Activated naive CD8-positive, alpha-beta T cell treated with anti-CD3 and anti-CD28 coated beads, Interleukin-2, amount 50 U/mL, for 24 hours (primary cell): ENCODE measurements around the gene KLHL30.
"Not testable (repeated sequence)": the region's sequence is repeated elsewhere in the genome, so short reads cannot be mapped to it uniquely, and the experiment has no call there.

Source experiments
- ATAC-seq: fragments of 150-1000 bp; cut with Tn5 transposase; one replicate; pipeline ENCODE4 v1.10.0; 2021
- DNase-seq: peaks from one replicate; pipeline ENCODE4 v3.0.0; 2021
- H3K27ac Mint-ChIP-seq: one replicate; pipeline ENCODE4 v1.8.0; 2021; ENCODE audit warnings: mild to moderate bottlenecking, mixed read lengths
- H3K27me3 Mint-ChIP-seq: one replicate; pipeline ENCODE4 v1.8.0; 2021; ENCODE audit warnings: mixed read lengths
- H3K36me3 Mint-ChIP-seq: one replicate; pipeline ENCODE4 v1.8.0; 2021; ENCODE audit warnings: low read depth, mixed read lengths
- H3K4me1 Mint-ChIP-seq: one replicate; pipeline ENCODE4 v1.8.0; 2021; ENCODE audit warnings: mixed read lengths
- H3K4me3 Mint-ChIP-seq: one replicate; pipeline ENCODE4 v1.8.0; 2021; ENCODE audit warnings: mild to moderate bottlenecking, moderate library complexity, mixed read lengths
- H3K9me3 Mint-ChIP-seq: one replicate; pipeline ENCODE4 v1.8.0; 2021; ENCODE audit warnings: mixed read lengths

Gene KLHL30

GRCh38 chr2:238107525-238108422 lies 30.7 kb upstream of the KLHL30 start:
- H3K27ac Mint-ChIP-seq: no peak overlapping the region
- peaks cover 2% of the 10 kb centered on the region for H3K9me3 Mint-ChIP-seq
- DNase-seq: no peak
- ATAC-seq: no peak
- peaks cover 7% of the 10 kb centered on the region for H3K4me1 Mint-ChIP-seq
- no peaks in the 10 kb centered on the region for H3K27me3 Mint-ChIP-seq
- no peaks in the 10 kb centered on the region for H3K36me3 Mint-ChIP-seq
- H3K4me3 Mint-ChIP-seq: no peak overlapping the region

GRCh38 chr2:238108423-238109183 lies 29.9 kb upstream of the KLHL30 start:
- Mint-ChIP-seq H3K27ac (no peak overlapping the region), H3K9me3 (peaks cover 9% of the 10 kb centered on the region), H3K4me1 (peaks cover 7% of the 10 kb centered on the region), H3K27me3 (no peaks in the 10 kb centered on the region), H3K4me3 (no peak overlapping the region), H3K36me3 (no peaks in the 10 kb centered on the region)
- ATAC-seq (no peak), DNase-seq (no peak)

GRCh38 chr2:238113611-238114010 lies 24.9 kb upstream of the KLHL30 start:
- no peak for DNase-seq
- peaks cover 7% of the 10 kb centered on the region for H3K27me3 Mint-ChIP-seq
- H3K9me3 Mint-ChIP-seq: peaks cover 11% of the 10 kb centered on the region
- no peaks in the 10 kb centered on the region for H3K36me3 Mint-ChIP-seq
- H3K4me3 Mint-ChIP-seq: no peak overlapping the region
- H3K4me1 Mint-ChIP-seq: peaks cover 1% of the 10 kb centered on the region
- no peak for ATAC-seq
- no peak overlapping the region for H3K27ac Mint-ChIP-seq

GRCh38 chr2:238114331-238114841 lies 24.1 kb upstream of the KLHL30 start:
- Mint-ChIP-seq H3K4me3 (no peak overlapping the region), H3K27me3 (peaks cover 7% of the 10 kb centered on the region), H3K27ac (no peak overlapping the region), H3K36me3 (no peaks in the 10 kb centered on the region), H3K4me1 (peaks cover 1% of the 10 kb centered on the region), H3K9me3 (peaks cover 11% of the 10 kb centered on the region)
- ATAC-seq: no peak
- no peak for DNase-seq

DNA sequence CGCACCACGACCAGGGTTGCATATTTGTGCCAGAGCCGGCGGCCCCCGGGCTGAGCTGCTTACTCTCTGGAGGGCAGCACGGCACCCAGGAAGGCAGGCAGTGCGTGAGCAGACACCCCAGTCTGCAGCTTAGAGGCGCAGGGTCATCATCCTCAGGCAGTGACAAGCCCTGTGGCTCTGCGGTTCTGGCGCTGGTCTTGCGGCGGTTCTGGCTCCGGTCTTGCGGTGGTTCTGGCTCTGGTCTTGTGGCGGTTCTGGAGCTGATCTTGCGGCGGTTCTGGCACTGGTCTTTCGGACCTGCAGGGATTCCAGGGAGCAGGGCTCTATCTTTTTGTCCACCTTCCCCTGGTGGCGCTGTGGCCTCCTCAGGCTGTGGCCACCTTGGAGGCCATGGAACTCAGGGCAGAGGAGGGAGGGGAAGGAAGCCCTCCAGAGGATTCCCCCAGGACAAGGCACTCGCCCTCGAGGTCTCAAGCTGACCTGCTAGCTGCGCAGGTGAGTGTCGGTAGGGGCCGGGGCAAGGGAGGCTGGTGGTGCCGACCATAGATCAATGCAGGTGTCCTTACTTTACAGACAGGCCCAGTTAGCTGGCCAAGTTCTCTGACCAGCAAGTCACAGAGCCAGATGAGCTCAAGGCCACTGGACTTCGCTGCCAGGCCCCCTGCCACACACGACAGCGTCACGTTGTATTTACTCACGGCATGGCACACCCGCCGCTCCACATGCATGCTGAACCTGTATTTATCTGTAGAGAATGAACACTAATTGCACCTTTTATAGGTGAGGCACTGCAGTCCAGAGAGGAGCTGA lies 23.4 kb upstream of the KLHL30 start:
- ATAC-seq (no peak), DNase-seq (no peak)
- peaks cover 7% of the 10 kb centered on the region for H3K27me3 Mint-ChIP-seq
- H3K36me3 Mint-ChIP-seq: no peaks in the 10 kb centered on the region
- no peak overlapping the region for H3K27ac Mint-ChIP-seq
- no peak overlapping the region for H3K4me3 Mint-ChIP-seq
- H3K4me1 Mint-ChIP-seq: no peaks in the 10 kb centered on the region
- peaks cover 11% of the 10 kb centered on the region for H3K9me3 Mint-ChIP-seq

DNA sequence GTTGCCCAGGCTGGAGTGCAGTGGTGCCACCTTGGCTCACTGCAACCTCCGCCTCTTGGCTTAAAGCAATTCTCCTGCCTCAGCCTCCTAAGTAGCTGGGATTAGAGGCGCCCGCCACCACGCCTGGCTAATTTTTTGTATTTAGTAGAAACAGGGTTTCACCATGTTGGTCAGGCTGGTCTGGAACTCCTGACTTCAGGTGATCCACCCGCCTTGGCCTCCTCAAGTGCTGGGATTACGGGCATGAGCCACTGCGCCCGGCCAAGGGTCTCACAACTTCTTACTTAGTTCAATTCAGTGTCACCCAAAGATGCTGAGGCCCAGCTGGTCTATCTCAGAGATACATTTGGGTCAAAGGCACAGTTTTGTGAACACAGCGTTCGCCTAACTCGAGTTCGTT lies 22.8 kb upstream of the KLHL30 start:
- not testable (repeated sequence) for DNase-seq, ATAC-seq, H3K27ac Mint-ChIP-seq, H3K36me3 Mint-ChIP-seq, H3K4me1 Mint-ChIP-seq, H3K27me3 Mint-ChIP-seq, H3K4me3 Mint-ChIP-seq
- peaks cover 11% of the 10 kb centered on the region for H3K9me3 Mint-ChIP-seq

- ATAC-seq: no peak
- no peak overlapping the region for H3K27ac Mint-ChIP-seq
- H3K36me3 Mint-ChIP-seq: no peaks in the 10 kb centered on the region
- H3K4me3 Mint-ChIP-seq: no peak overlapping the region
- H3K4me1 Mint-ChIP-seq: no peaks in the 10 kb centered on the region
- peaks cover 7% of the 10 kb centered on the region for H3K27me3 Mint-ChIP-seq
- H3K9me3 Mint-ChIP-seq: peaks cover 11% of the 10 kb centered on the region
- DNase-seq: no peak
Measured at GRCh38 chr2:238116298-238117198, 21.9 kb upstream of the KLHL30 start.

DNA sequence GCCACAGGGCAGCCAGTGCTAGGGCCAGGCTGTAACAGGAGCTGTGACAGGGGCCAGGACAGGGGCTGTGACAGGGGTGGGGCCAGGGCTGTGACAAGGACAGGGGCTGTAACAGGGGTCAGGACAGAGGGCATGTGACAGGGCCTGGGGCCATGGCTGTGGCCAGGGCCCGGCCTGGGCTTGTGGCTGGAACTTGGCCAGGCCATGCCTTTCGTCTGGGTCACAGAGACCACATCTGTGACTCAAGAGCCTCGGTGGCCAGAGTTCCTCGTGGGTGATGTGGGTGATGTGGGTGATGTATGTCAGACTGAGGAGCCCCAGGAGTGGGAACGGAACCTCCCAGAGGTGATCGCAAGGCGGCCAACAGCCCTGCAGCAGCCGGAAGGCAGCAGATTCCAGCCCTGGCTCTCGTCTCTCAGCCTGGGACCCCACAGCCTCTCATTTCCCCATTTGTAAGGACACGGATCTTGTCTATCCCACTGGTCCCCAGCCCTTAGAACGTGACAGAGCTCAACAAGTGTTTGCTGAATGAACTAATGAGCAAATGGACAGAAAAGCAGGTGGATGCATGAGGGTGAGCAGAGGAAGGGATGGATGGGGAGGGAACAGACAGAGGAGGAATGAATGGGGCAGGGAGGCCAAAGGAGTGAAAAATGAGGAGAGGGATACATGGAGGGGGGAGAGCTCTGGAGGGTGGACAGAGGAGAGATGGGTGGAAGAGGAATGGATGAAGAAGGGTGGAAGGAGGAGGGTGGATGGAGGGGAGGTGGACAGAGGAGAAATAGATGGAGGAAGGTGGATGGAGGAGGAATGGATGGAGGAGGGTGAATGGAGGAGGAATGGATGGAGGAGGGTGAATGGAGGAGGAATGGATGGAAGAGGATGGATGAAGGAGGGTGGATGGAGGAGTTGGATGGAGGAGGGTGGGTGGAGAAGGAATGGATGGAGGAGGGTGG lies 21.0 kb upstream of the KLHL30 start:
- DNase-seq: no peak
- Mint-ChIP-seq H3K9me3 (peaks cover 11% of the 10 kb centered on the region), H3K36me3 (no peaks in the 10 kb centered on the region), H3K4me1 (no peaks in the 10 kb centered on the region), H3K27ac (no peak overlapping the region), H3K4me3 (no peak overlapping the region), H3K27me3 (peaks cover 7% of the 10 kb centered on the region)
- no peak for ATAC-seq

GRCh38 chr2:238119756-238120462 lies 18.6 kb upstream of the KLHL30 start:
- DNase-seq (no peak), ATAC-seq (no peak)
- H3K36me3 Mint-ChIP-seq: no peaks in the 10 kb centered on the region
- no peak overlapping the region for H3K27ac Mint-ChIP-seq
- no peaks in the 10 kb centered on the region for H3K4me1 Mint-ChIP-seq
- H3K9me3 Mint-ChIP-seq: no peaks in the 10 kb centered on the region
- H3K4me3 Mint-ChIP-seq: no peak overlapping the region
- H3K27me3 Mint-ChIP-seq: peaks cover 7% of the 10 kb centered on the region

- Mint-ChIP-seq H3K4me3 (no peak overlapping the region), H3K27ac (no peak overlapping the region), H3K4me1 (no peaks in the 10 kb centered on the region), H3K36me3 (no peaks in the 10 kb centered on the region), H3K9me3 (no peaks in the 10 kb centered on the region), H3K27me3 (peaks cover 7% of the 10 kb centered on the region)
- ATAC-seq: no peak
- DNase-seq: no peak
Measured at GRCh38 chr2:238120463-238121298, 17.8 kb upstream of the KLHL30 start.

DNA sequence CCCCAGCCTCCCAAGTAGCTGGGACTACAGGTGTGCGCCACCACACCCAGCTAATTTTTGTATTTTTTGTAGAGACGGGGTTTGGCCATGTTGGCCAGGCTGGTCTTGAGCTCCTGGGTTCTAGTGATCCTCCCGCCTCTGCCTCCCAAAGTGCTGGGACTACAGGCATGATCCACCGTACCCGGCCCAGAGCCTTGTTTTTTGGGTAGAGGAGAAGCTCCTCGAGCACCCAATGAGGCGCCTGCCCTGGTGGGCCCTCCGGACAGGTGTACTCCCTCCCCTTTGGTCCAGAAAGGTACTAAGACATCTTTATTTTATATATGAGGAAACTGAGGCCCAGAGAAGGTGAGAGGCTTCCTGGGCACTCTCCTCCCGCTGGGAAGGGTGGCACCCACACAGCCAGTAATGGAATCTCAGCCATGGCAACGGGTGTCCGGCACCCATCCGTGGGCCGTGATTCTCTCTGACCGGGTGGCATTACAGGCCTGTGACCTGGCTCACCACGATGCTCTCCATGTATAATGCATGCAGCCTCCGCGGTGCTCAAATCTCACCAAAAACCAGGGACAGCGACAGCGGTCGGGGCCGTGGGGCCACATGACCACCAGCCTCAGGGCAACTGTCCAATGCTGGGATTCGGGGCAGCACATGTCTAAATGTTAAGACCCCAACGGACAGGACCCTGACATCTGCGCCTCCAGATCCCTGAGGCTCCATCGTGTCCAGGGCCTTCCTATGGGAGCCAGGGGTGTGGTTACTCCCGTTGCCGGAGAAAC lies 16.8 kb upstream of the KLHL30 start:
- H3K9me3 Mint-ChIP-seq: no peaks in the 10 kb centered on the region
- peaks cover 7% of the 10 kb centered on the region for H3K27me3 Mint-ChIP-seq
- H3K36me3 Mint-ChIP-seq: no peaks in the 10 kb centered on the region
- DNase-seq (no peak), ATAC-seq (no peak)
- H3K27ac Mint-ChIP-seq: no peak overlapping the region
- no peaks in the 10 kb centered on the region for H3K4me1 Mint-ChIP-seq
- no peak overlapping the region for H3K4me3 Mint-ChIP-seq
